Psoas muscle (tissue), 8 donors: Measurements from ENCODE around the gene C5. TPM values are rescaled to one million over a fixed set of nuclear protein-coding genes. Genes with fewer than 3 reads are reported as not detected.

Experiments
- ATAC-seq, 4 donors: fragments of 200-7000 bp; cut with Tn5 transposase; one replicate each; pipeline ENCODE4 v1.9.1; 2020; ENCODE audit warnings: moderate library complexity in 3 of 4, mild to moderate bottlenecking in 2 of 4
- DNase-seq, 2 donors: peaks; one replicate each; pipeline ENCODE4 v3.0.0-alpha.2; 2020
- H3K27ac ChIP-seq: fragments of 200-600 bp; one replicate; pipeline ENCODE4 v1.8.0; 2022
- H3K27me3 ChIP-seq, 3 donors: fragments of 200-600 bp in 1 of 3; one replicate each; pipeline versions ENCODE4 v1.6.1 to v1.8.0; 2013 to 2022; ENCODE audit warnings: low read length in 2 of 3, mild to moderate bottlenecking in 2 of 3, moderate library complexity in 1 of 3; ENCODE audit not compliant: insufficient read depth in 3 of 3
- H3K36me3 ChIP-seq, 2 donors: fragments of 200-600 bp in 1 of 2; one replicate each; pipeline versions ENCODE4 v1.6.1 to v1.8.0; 2013 to 2022; ENCODE audit warnings: low read depth in 1 of 2, mild to moderate bottlenecking in 1 of 2, moderate library complexity in 1 of 2; ENCODE audit not compliant: insufficient read depth in 1 of 2
- H3K4me1 ChIP-seq: fragments of 200-600 bp; one replicate; pipeline ENCODE4 v1.8.0; 2022
- H3K4me3 ChIP-seq: fragments of 200-600 bp; one replicate; pipeline ENCODE4 v1.8.0; 2022; ENCODE audit warnings: mild to moderate bottlenecking
- H3K9me3 ChIP-seq: fragments of 200-600 bp; one replicate; pipeline ENCODE4 v1.8.0; 2022
- CTCF ChIP-seq: fragments of 200-600 bp; IDR thresholded peaks from one replicate; pipeline ENCODE4 v1.8.0; 2022; ENCODE audit warnings: antibody characterized with exemption
- WGBS, 3 donors: extraction: QIAGEN DNeasy Blood & Tissue Kit; methylation state at CpG; one replicate each; pipeline versions ENCODE4 v1.1.6 to v1.1.7; 2013; 5-methylcytosine and 5-hydroxymethylcytosine counted together
- intact Hi-C, 2 donors: fragments of 100-400 bp; cut with DNase I; formaldehyde crosslinking; loops; one replicate each; pipeline versions ENCODE4 v1.11.0 to v1.14.2; 2022
- polyA plus RNA-seq, 3 donors: library from polyadenylated mRNA; stranded (reverse); fragments of 200-250 nt; gene quantifications; one replicate each; pipeline ENCODE4 v1.2.3, GENCODE V29; 2013
- total RNA-seq, 4 donors: library from RNA; stranded (reverse); fragmentation: NEBNext Ultra II Directional in 2 of 4; extraction: Animal tissue kit (Norgen Biotek cat#: 25700) in 2 of 4; gene quantifications; one replicate each; pipeline versions ENCODE4 v1.2.1 to v1.2.4, GENCODE V29; 2021 to 2023
- donor health status: healthy with polysubstance abuse.
- donor health status: DM: no; HTN: no; CAD: no; lungs with moderate emphysema.
- donor health status: Bipolar disorder and iron deficiency.
- donor health status: healthy.
- donor health status: DM: yes; HTN: yes; CAD: no.
- donor health status: DM: no; HTN: no; CAD: no.
- donor health status: DM: no; HTN: no; CAD: no.
- donor health status: DM: yes; HTN: yes; CAD: no.

C5 gene
- total and polyA plus RNA-seq, 7 donors: 0.13 to 1.1 (median 0.39) TPM

GRCh38 chr9:120920806-120921178 lies 129.3 kb downstream of the C5 start:
- WGBS, 3 donors: 72 to 78% (median 74%) methylated on average over 3 of the region's 3 CpGs
- TF ChIP-seq CTCF: no peak
- no peak for ATAC-seq
- Histone ChIP-seq H3K27me3 (no peaks in the 10 kb centered on the region), H3K9me3 (no peaks in the 10 kb centered on the region), H3K27ac (no peak overlapping the region), H3K4me3 (no peak overlapping the region), H3K36me3 (peaks cover 0 to 11% of the 10 kb centered on the region in 2 donors), H3K4me1 (peaks cover 2% of the 10 kb centered on the region)
- DNase-seq: no peak
- intact Hi-C loops: loop anchor here in 1 of 2 donors (5.0 kb wide), 1 partner anchor 48 kb away; no protein-coding TSS in a partner anchor

- H3K4me3 ChIP-seq: no peak overlapping the region
These were observed 130.0 kb downstream of the C5 start for GRCh38 chr9:120919843-120920805.

GRCh38 chr9:120918931-120919842 lies 130.9 kb downstream of the C5 start:
- H3K27me3 ChIP-seq: no peaks in the 10 kb centered on the region
- no peaks in the 10 kb centered on the region for H3K9me3 ChIP-seq
- TF ChIP-seq CTCF: no peak
- DNase-seq: no peak
- WGBS, 3 donors: 70 to 83% (median 80%) methylated on average over 20 of the region's 20 CpGs
- no peak overlapping the region for H3K27ac ChIP-seq
- intact Hi-C loops: no loop called here
- ATAC-seq: peak in 1 of 4 donors; percentile 26
- no peak overlapping the region for H3K4me3 ChIP-seq
- peaks cover 2% of the 10 kb centered on the region for H3K4me1 ChIP-seq
- H3K36me3 ChIP-seq: peaks cover 0 to 11% of the 10 kb centered on the region in 2 donors

More at GRCh38 chr9:120919843-120920805, 130.0 kb downstream of the C5 start:
- H3K4me1 ChIP-seq: peaks cover 2% of the 10 kb centered on the region
- H3K27ac ChIP-seq: no peak overlapping the region
- TF ChIP-seq CTCF: no peak
- intact Hi-C loops: loop anchor here in 1 of 2 donors (5.0 kb wide), 1 partner anchor 48 kb away; no protein-coding TSS in a partner anchor
- ATAC-seq (peak in 3 of 4 donors; percentile 57 to 78 (median 57)), DNase-seq (no peak)
- H3K9me3 ChIP-seq: no peaks in the 10 kb centered on the region
- H3K36me3 ChIP-seq: peaks cover 0 to 11% of the 10 kb centered on the region in 2 donors
- no peaks in the 10 kb centered on the region for H3K27me3 ChIP-seq
- 83 to 91% (median 89%) methylated on average over 6 of the region's 6 CpGs for WGBS, 3 donors

GRCh38 chr9:120917929-120918762 lies 131.9 kb downstream of the C5 start:
- intact Hi-C loops: no loop called here
- H3K27ac ChIP-seq: no peak overlapping the region
- peaks cover 2% of the 10 kb centered on the region for H3K4me1 ChIP-seq
- H3K9me3 ChIP-seq: no peaks in the 10 kb centered on the region
- TF ChIP-seq CTCF: no peak
- WGBS, 3 donors: 96 to 98% (median 96%) methylated on average over 4 of the region's 4 CpGs
- ATAC-seq: no peak
- no peak for DNase-seq
- no peaks in the 10 kb centered on the region for H3K27me3 ChIP-seq
- peaks cover 0 to 8% of the 10 kb centered on the region in 2 donors for H3K36me3 ChIP-seq
- H3K4me3 ChIP-seq: no peak overlapping the region
